Measurements from ENCODE around the gene BOD1.

GRCh38 chr5:173623789-173624188 is 7.3 kb upstream of the BOD1 start:
- TF ChIP-seq POLR2A (IDR thresholded peaks at IDR 0.05) (no peak), CTCF (IDR thresholded peaks at IDR 0.05) (no peak)

Measured in vagina (tissue), 2 donors.